Endothelial cell of umbilical vein (primary cell): ENCODE data around the gene TARBP1. TPM values are rescaled to one million over a fixed set of nuclear protein-coding genes. Genes with fewer than 3 reads are reported as not detected.

ENCODE experiments used
- BruUV-seq: library from RNA; stranded (reverse); fragments of 400-500 nt; replicated peaks from 2 replicates; lab custom pipeline; 2021; lab: Mats Ljungman, UMichigan
- CTCF ChIA-PET: fragments of 300-600, 350-600 bp; sonication (Branson Sonifier 250); formaldehyde crosslinking; loops from one replicate; lab custom pipeline; 2021; ENCODE audit warnings: antibody characterized with exemption, inconsistent platforms; lab: Charles Lee
- POLR2A ChIA-PET: fragments of 300-600, 350-600 bp; sonication (Branson Sonifier 250); formaldehyde crosslinking; loops from one replicate; lab custom pipeline; 2021; ENCODE audit warnings: antibody characterized with exemption, inconsistent platforms; lab: Charles Lee
- DNase-seq: peaks from one replicate; pipeline ENCODE4 v3.0.0-alpha.2; 2011; ENCODE audit warnings: low read depth, low spot score
- FAIRE-seq: peaks from 2 replicates; lab custom pipeline; 2011; peaks lifted over from hg19 to GRCh38; lab: Jason Lieb, UNC
- H2AFZ ChIP-seq: 2 replicates; pipeline ENCODE4 v1.6.0; 2012; ENCODE audit warnings: low read depth, low read length, control low read depth, inconsistent platforms
- H3K27ac ChIP-seq: 2 replicates; pipeline ENCODE4 v1.5.1; 2011; ENCODE audit warnings: low read depth, mild to moderate bottlenecking, control low read depth, low read length, moderate library complexity; ENCODE audit not compliant: insufficient read depth
- H3K27me3 ChIP-seq, 2 experiments: 2 replicates each; pipeline versions ENCODE4 v1.6.0 to v1.6.1; 2011; ENCODE audit warnings: low read length in 2 of 2, mixed read lengths in 1 of 2; ENCODE audit not compliant: control insufficient read depth in 2 of 2, insufficient read depth in 2 of 2
- H3K36me3 ChIP-seq, 2 experiments: 2 replicates in 1 of 2; 3 replicates in 1 of 2; pipeline ENCODE4 v1.5.1; 2011; ENCODE audit warnings: low read length in 2 of 2, mild to moderate bottlenecking in 1 of 2, moderate library complexity in 1 of 2; ENCODE audit not compliant: control insufficient read depth in 2 of 2, insufficient read depth in 2 of 2; ENCODE audit errors: extremely low read depth in 1 of 2
- H3K4me1 ChIP-seq: 3 replicates; pipeline ENCODE4 v1.5.1; 2011; ENCODE audit warnings: mild to moderate bottlenecking, low read length; ENCODE audit not compliant: control insufficient read depth, insufficient read depth; ENCODE audit errors: extremely low read depth
- H3K4me2 ChIP-seq: 2 replicates; pipeline ENCODE4 v1.6.1; 2011; ENCODE audit warnings: low read length, control low read depth, mixed read lengths; ENCODE audit not compliant: insufficient read depth
- H3K4me3 ChIP-seq, 3 experiments: fragments of 200-600 bp in 1 of 3; sonication (generic), shearing (Covaris generic) in 1 of 3; replicated peaks in 1 of 3; 2 replicates each; pipeline ENCODE4 v1.5.1; 2011 to 2016; ENCODE audit warnings: control low read depth in 3 of 3, low read length in 3 of 3, mild to moderate bottlenecking in 2 of 3, inconsistent platforms in 1 of 3, low read depth in 1 of 3, moderate library complexity in 1 of 3; ENCODE audit not compliant: insufficient read depth in 1 of 3
- H3K79me2 ChIP-seq: 2 replicates; pipeline ENCODE4 v1.6.0; 2012; ENCODE audit warnings: low read length, inconsistent platforms; ENCODE audit not compliant: control insufficient read depth, insufficient read depth
- H3K9ac ChIP-seq: replicated peaks from 2 replicates; pipeline ENCODE3; 2011; ENCODE audit warnings: low read length, control low read depth; ENCODE audit not compliant: insufficient read depth; ENCODE audit errors: extremely low read depth
- H3K9me1 ChIP-seq: replicated peaks from 3 replicates; pipeline ENCODE4 v1.6.0; 2011; ENCODE audit warnings: mild to moderate bottlenecking, low read length; ENCODE audit not compliant: control insufficient read depth, insufficient read depth; ENCODE audit errors: extremely low read depth
- H3K9me3 ChIP-seq: replicated peaks from 2 replicates; pipeline ENCODE4 v1.5.1; 2012; ENCODE audit warnings: low read length, inconsistent platforms; ENCODE audit not compliant: control insufficient read depth, insufficient read depth
- H4K20me1 ChIP-seq: replicated peaks from 2 replicates; pipeline ENCODE3; 2011; ENCODE audit warnings: mild to moderate bottlenecking, low read length; ENCODE audit not compliant: control insufficient read depth, insufficient read depth; ENCODE audit errors: extremely low read depth
- GATA2 ChIP-seq: IDR thresholded peaks from 2 replicates; pipeline ENCODE4 v1.7.0; 2011; ENCODE audit warnings: low read depth, mild to moderate bottlenecking, moderate library complexity, mixed read lengths, low read length; ENCODE audit not compliant: insufficient read length, insufficient read depth
- JUN ChIP-seq: IDR thresholded peaks from 2 replicates; pipeline ENCODE4 v1.6.1; 2011; ENCODE audit warnings: borderline replicate concordance, low read depth; ENCODE audit not compliant: insufficient read length, insufficient read depth
- MYC ChIP-seq: IDR thresholded peaks from one replicate; pipeline ENCODE4 v1.6.1; 2011; ENCODE audit warnings: mild to moderate bottlenecking, low read depth, low read length
- POLR2A ChIP-seq: IDR thresholded peaks from 2 replicates; pipeline ENCODE4 v1.6.1; 2012; ENCODE audit warnings: low read depth, mild to moderate bottlenecking, control low read depth, low read length
- dilution Hi-C: fragments of 300-500 bp; cut with MboI; formaldehyde crosslinking; loops from one replicate; pipeline ENCODE4 v1.15.0; 2019; ENCODE audit warnings: low sequenced_read_pairs; ENCODE audit not compliant: extremely low pct_ligation_motif_present
- intact Hi-C: fragments of 100-400 bp; cut with micrococcal nuclease; formaldehyde crosslinking; loops from one replicate; pipeline ENCODE4 v1.10.0; 2022
- polyA plus RNA-seq, 4 experiments: library from polyadenylated mRNA; depleted of rRNA in 3 of 4; stranded (reverse) in 3 of 4; unstranded in 1 of 4; fragments of >200 nt; gene quantifications; 2 replicates each; pipeline versions ENCODE4 v1.2.1 to v1.2.3, GENCODE V29; 2011 to 2012; ENCODE audit warnings: missing spikeins in 1 of 4
- total RNA-seq: library from RNA; stranded (reverse); gene quantifications from 2 replicates; pipeline ENCODE4 v1.2.3, GENCODE V29; 2021
- TF ChIP-seq, protein P1 (sequence below), 2 donors: IDR thresholded peaks; 1 replicate in 1 of 2; 2 replicates in 1 of 2; pipeline ENCODE4 v1.5.1; 2011; ENCODE audit warnings: low read length in 2 of 2, mild to moderate bottlenecking in 2 of 2, moderate library complexity in 2 of 2, control low read depth in 1 of 2, inconsistent platforms in 1 of 2, low read depth in 1 of 2; ENCODE audit not compliant: insufficient read depth in 1 of 2; ENCODE audit errors: extremely low read depth in 1 of 2

The TARBP1 gene
- total and polyA plus RNA-seq, 2 donors (not counting 3 experiments of a cell fraction or from before 2014, with no cell fraction given): 17.3 to 23.4 TPM

- no peak for DNase-seq
- TF ChIP-seq JUN (no peak), GATA2 (no peak)
- TF ChIP-seq, protein P1, sequence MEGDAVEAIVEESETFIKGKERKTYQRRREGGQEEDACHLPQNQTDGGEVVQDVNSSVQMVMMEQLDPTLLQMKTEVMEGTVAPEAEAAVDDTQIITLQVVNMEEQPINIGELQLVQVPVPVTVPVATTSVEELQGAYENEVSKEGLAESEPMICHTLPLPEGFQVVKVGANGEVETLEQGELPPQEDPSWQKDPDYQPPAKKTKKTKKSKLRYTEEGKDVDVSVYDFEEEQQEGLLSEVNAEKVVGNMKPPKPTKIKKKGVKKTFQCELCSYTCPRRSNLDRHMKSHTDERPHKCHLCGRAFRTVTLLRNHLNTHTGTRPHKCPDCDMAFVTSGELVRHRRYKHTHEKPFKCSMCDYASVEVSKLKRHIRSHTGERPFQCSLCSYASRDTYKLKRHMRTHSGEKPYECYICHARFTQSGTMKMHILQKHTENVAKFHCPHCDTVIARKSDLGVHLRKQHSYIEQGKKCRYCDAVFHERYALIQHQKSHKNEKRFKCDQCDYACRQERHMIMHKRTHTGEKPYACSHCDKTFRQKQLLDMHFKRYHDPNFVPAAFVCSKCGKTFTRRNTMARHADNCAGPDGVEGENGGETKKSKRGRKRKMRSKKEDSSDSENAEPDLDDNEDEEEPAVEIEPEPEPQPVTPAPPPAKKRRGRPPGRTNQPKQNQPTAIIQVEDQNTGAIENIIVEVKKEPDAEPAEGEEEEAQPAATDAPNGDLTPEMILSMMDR (IDR thresholded peaks at IDR 0.05; ENCODE audit: extremely low read depth in 1 of 2, insufficient read depth in 1 of 2, low read depth in 1 of 2, low read length in 2 of 2): no peak
- Histone ChIP-seq H3K79me2 (no peaks in the 10 kb centered on the region), H2AFZ (no peak overlapping the region), H3K9me3 (no peaks in the 10 kb centered on the region), H3K4me2 (no peak overlapping the region), H3K9me1 (no peaks in the 10 kb centered on the region), H3K27me3 (no peaks in the 10 kb centered on the region), H3K36me3 (no peaks in the 10 kb centered on the region), H4K20me1 (no peaks in the 10 kb centered on the region), H3K4me3 (no peak overlapping the region), H3K27ac (no peak overlapping the region), H3K9ac (no peak overlapping the region), H3K4me1 (no peaks in the 10 kb centered on the region)
- intact Hi-C loops: no loop called here
- FAIRE-seq: no peak
- ChIA-PET CTCF (interaction anchor here (0.6 kb wide), 1 partner anchor 14 kb away, joined by 3 read pairs; no protein-coding TSS in a partner anchor), POLR2A (no interaction called here)
- dilution Hi-C loops: no loop called here
- BruUV-seq: no TSS peak
These were observed 38.6 kb downstream of the TARBP1 start for GRCh38 chr1:234440348-234440747.

DNA sequence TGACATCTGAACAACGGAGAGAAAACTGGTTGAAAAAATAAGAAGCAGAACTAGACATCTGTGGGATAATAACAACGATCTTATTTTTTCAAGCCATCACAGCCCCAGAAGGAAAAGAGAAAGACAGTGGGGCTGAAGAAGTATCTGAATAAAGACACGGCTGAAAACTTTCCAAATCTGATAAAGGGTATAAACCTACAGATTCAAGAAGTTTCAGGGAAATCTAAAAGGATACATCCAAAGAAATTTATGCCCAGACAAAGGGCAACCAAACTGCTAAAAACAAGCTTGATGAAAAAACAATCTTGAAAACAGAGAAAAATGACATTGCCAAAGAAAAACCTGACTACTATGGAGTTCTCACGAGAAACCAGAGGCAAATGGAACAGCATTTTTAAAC is 40.4 kb downstream of the TARBP1 start:
- no TSS peak for BruUV-seq
- TF ChIP-seq POLR2A (no peak), GATA2 (no peak), MYC (no peak)
- H3K9ac ChIP-seq: no peak overlapping the region
- no peaks in the 10 kb centered on the region for H3K79me2 ChIP-seq
- no peaks in the 10 kb centered on the region for H3K36me3 ChIP-seq
- ChIA-PET CTCF (interaction anchor here (0.7 to 2.3 kb wide), 2 partner anchors 20 to 39 kb away, joined by 3 to 7 read pairs; no protein-coding TSS in a partner anchor), POLR2A (no interaction called here)
- FAIRE-seq (no peak), DNase-seq (no peak)
- no peak overlapping the region for H3K27ac ChIP-seq
- no peak overlapping the region for H3K4me3 ChIP-seq
- H3K9me1 ChIP-seq: no peaks in the 10 kb centered on the region
- no peak overlapping the region for H2AFZ ChIP-seq
- intact Hi-C loops (no loop called here), dilution Hi-C loops (no loop called here)
- H3K4me1 ChIP-seq: no peaks in the 10 kb centered on the region
- no peaks in the 10 kb centered on the region for H3K9me3 ChIP-seq
- H4K20me1 ChIP-seq: no peaks in the 10 kb centered on the region
- no peak overlapping the region for H3K4me2 ChIP-seq
- H3K27me3 ChIP-seq: no peaks in the 10 kb centered on the region
